Neural crest cell (in vitro differentiated cells): ENCODE results near the gene CBX2. TPM values are rescaled to one million over a fixed set of nuclear protein-coding genes. Genes with fewer than 3 reads are reported as not detected.

ENCODE experiments used
- DNase-seq: peaks from one replicate; pipeline ENCODE4 v3.0.0; 2021; ENCODE audit warnings: low read depth, mixed read lengths, low spot score
- H3K27ac Mint-ChIP-seq: one replicate; pipeline ENCODE4 v1.8.0; 2021; ENCODE audit warnings: mild to moderate bottlenecking, mixed read lengths; ENCODE audit not compliant: unreplicated experiment
- H3K27me3 Mint-ChIP-seq: 2 replicates; pipeline ENCODE4 v1.8.0; 2021; ENCODE audit warnings: low read depth, mild to moderate bottlenecking, mixed read lengths
- H3K36me3 Mint-ChIP-seq: 2 replicates; pipeline ENCODE4 v1.8.0; 2021; ENCODE audit warnings: low read depth, mild to moderate bottlenecking, mixed read lengths
- H3K4me1 Mint-ChIP-seq: 2 replicates; pipeline ENCODE4 v1.8.0; 2021; ENCODE audit warnings: mixed read lengths
- H3K4me3 Mint-ChIP-seq: one replicate; pipeline ENCODE4 v1.8.0; 2021; ENCODE audit warnings: mild to moderate bottlenecking, mixed read lengths
- H3K9me3 Mint-ChIP-seq: 2 replicates; pipeline ENCODE4 v1.8.0; 2021; ENCODE audit warnings: mixed read lengths
- total RNA-seq: library from RNA; stranded (reverse); gene quantifications from 2 replicates; pipeline ENCODE4 v1.2.1, GENCODE V29; 2021
- TF ChIP-seq, protein P1 (sequence below): fragments of 200-600 bp; sonication (generic); conservative IDR thresholded peaks from 2 replicates; pipeline ENCODE4 v1.5.0; 2021; ENCODE audit warnings: antibody characterized with exemption, mild to moderate bottlenecking

The CBX2 gene
- total RNA-seq, 1 donor from 2014 or later: 101 TPM

GRCh38 chr17:79776376-79777119, 1.4 kb upstream of the CBX2 start:
- Mint-ChIP-seq H3K4me3 (peak overlapping the region; percentile 82), H3K27ac (peak overlapping the region; percentile 76), H3K36me3 (peaks cover 6% of the 10 kb centered on the region), H3K27me3 (peaks cover 9% of the 10 kb centered on the region), H3K9me3 (no peaks in the 10 kb centered on the region), H3K4me1 (peaks cover 58% of the 10 kb centered on the region)
- TF ChIP-seq, protein P1, sequence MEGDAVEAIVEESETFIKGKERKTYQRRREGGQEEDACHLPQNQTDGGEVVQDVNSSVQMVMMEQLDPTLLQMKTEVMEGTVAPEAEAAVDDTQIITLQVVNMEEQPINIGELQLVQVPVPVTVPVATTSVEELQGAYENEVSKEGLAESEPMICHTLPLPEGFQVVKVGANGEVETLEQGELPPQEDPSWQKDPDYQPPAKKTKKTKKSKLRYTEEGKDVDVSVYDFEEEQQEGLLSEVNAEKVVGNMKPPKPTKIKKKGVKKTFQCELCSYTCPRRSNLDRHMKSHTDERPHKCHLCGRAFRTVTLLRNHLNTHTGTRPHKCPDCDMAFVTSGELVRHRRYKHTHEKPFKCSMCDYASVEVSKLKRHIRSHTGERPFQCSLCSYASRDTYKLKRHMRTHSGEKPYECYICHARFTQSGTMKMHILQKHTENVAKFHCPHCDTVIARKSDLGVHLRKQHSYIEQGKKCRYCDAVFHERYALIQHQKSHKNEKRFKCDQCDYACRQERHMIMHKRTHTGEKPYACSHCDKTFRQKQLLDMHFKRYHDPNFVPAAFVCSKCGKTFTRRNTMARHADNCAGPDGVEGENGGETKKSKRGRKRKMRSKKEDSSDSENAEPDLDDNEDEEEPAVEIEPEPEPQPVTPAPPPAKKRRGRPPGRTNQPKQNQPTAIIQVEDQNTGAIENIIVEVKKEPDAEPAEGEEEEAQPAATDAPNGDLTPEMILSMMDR: peak; percentile 35
- no peak for DNase-seq

DNA sequence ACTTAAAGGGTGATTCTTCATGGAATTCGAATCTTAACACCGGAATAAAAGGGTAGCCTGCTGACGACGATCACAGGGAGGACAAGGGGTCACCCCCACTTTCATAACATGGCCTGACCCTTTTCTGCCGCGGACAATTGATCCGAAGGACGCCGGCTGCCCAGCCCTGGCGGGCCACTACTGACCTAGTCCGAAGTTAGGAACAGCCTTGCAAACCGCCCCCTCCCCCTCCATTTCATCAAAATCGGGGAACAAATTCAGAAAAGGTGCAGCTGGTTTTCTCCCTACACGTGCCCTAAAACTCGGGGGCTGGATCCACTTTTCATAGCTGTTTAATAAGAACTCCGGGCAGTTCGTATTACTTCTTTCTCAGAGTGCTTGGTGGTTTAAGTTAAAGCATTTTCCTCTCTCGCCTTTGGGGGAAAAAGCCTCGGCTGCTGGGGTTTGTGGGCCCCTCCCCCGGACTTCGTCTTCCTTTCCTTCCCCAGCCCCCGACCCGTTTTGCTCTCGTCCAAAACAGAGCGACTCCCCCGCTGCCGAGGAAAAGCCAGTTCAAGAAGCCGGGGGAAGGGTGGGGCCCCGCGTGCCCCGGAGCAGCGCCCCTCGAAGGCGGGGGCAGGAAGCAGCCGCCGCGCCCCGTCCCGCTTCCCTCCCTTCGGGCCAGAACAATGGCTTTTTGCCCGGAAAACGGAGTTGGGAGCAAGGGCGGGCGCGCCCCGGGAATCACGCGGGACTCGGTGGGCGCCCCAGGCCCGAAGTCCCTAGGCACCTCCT, 641 bp upstream of the CBX2 start:
- DNase-seq: peak; percentile 64
- TF ChIP-seq, protein P1: peak; percentile 55
- peaks cover 6% of the 10 kb centered on the region for H3K36me3 Mint-ChIP-seq
- no peaks in the 10 kb centered on the region for H3K9me3 Mint-ChIP-seq
- H3K27ac Mint-ChIP-seq: peak overlapping the region; percentile 76
- peak overlapping the region; percentile 82 for H3K4me3 Mint-ChIP-seq
- peaks cover 58% of the 10 kb centered on the region for H3K4me1 Mint-ChIP-seq
- peaks cover 9% of the 10 kb centered on the region for H3K27me3 Mint-ChIP-seq

- TF ChIP-seq, protein P1: no peak
- peak overlapping the region; percentile 94 for H3K4me3 Mint-ChIP-seq
- H3K36me3 Mint-ChIP-seq: peaks cover 6% of the 10 kb centered on the region
- DNase-seq: no peak
- H3K9me3 Mint-ChIP-seq: no peaks in the 10 kb centered on the region
- H3K27me3 Mint-ChIP-seq: peaks cover 5% of the 10 kb centered on the region
- H3K27ac Mint-ChIP-seq: peak overlapping the region; percentile 5
- peaks cover 64% of the 10 kb centered on the region for H3K4me1 Mint-ChIP-seq
These were observed 646 bp downstream of the CBX2 start for GRCh38 chr17:79778504-79779083.

- TF ChIP-seq, protein P1: no peak
- no peak for DNase-seq
- H3K27ac Mint-ChIP-seq: peak overlapping the region; percentile 5
- peaks cover 5% of the 10 kb centered on the region for H3K27me3 Mint-ChIP-seq
- peaks cover 60% of the 10 kb centered on the region for H3K4me1 Mint-ChIP-seq
- H3K9me3 Mint-ChIP-seq: no peaks in the 10 kb centered on the region
- peaks cover 6% of the 10 kb centered on the region for H3K36me3 Mint-ChIP-seq
- H3K4me3 Mint-ChIP-seq: peak overlapping the region; percentile 94
These were observed 1.2 kb downstream of the CBX2 start for GRCh38 chr17:79779084-79779529.

GRCh38 chr17:79779661-79780365, 1.9 kb downstream of the CBX2 start:
- TF ChIP-seq, protein P1: no peak
- Mint-ChIP-seq H3K9me3 (no peaks in the 10 kb centered on the region), H3K36me3 (peaks cover 6% of the 10 kb centered on the region), H3K4me1 (peaks cover 55% of the 10 kb centered on the region), H3K27ac (no peak overlapping the region), H3K27me3 (peaks cover 5% of the 10 kb centered on the region), H3K4me3 (peak overlapping the region; percentile 94)
- no peak for DNase-seq
